GM12878 (cell line): Measurements from ENCODE around the gene GOPC. TPM values are rescaled to one million over a fixed set of nuclear protein-coding genes. Genes with fewer than 3 reads are reported as not detected.

ENCODE experiments used
- ATAC-seq: fragments of 200-7000 bp; cut with Tn5 transposase; 3 replicates; pipeline ENCODE4 v1.9.1; 2020; ENCODE audit warnings: mild to moderate bottlenecking, moderate library complexity
- BruUV-seq: library from RNA; stranded (reverse); fragments of 400-500 nt; replicated peaks from 2 replicates; lab custom pipeline; 2021; lab: Mats Ljungman, UMichigan
- CTCF ChIA-PET: fragments of 300-600 bp; sonication (Branson Sonifier 250); formaldehyde crosslinking; extraction: SDS; loops from one replicate; lab custom pipeline; 2021; ENCODE audit warnings: inconsistent platforms; lab: Yijun Ruan, JAX
- POLR2A ChIA-PET: fragments of 350-600 bp; formaldehyde crosslinking; extraction: SDS; loops from one replicate; lab custom pipeline; 2021; ENCODE audit warnings: inconsistent platforms; lab: Charles Lee
- RAD21 ChIA-PET: fragments of 300-600 bp; sonication (Branson Sonifier 250); formaldehyde crosslinking; loops from one replicate; lab custom pipeline; 2023; ENCODE audit warnings: antibody characterized with exemption; ENCODE audit not compliant: unreplicated experiment; lab: Charles Lee
- SMC1A ChIA-PET: fragments of 300-600 bp; sonication (Branson Sonifier 250); formaldehyde crosslinking; loops from one replicate; lab custom pipeline; 2023; ENCODE audit not compliant: unreplicated experiment, uncharacterized antibody; lab: Charles Lee
- DNase-seq: peaks from one replicate; pipeline ENCODE4 v3.0.0-alpha.2; 2011; ENCODE audit warnings: low read depth, low spot score
- FAIRE-seq: peaks from 3 replicates; lab custom pipeline; 2011; peaks lifted over from hg19 to GRCh38; lab: Jason Lieb, UNC
- H2AFZ ChIP-seq: 2 replicates; pipeline ENCODE4 v1.6.0; 2011; ENCODE audit warnings: low read depth, low read length, control low read depth; ENCODE audit not compliant: control insufficient read depth
- H3K27ac ChIP-seq: 2 replicates; pipeline ENCODE4 v1.5.1; 2011; ENCODE audit warnings: control low read depth; ENCODE audit not compliant: control insufficient read depth, insufficient read depth
- H3K27me3 ChIP-seq, 2 experiments: replicated peaks in 1 of 2; 2 replicates each; pipeline versions ENCODE4 v1.6.0 to v1.6.1; 2011; ENCODE audit warnings: low read length in 1 of 2; ENCODE audit not compliant: control insufficient read depth in 2 of 2, insufficient read depth in 2 of 2
- H3K36me3 ChIP-seq, 2 experiments: 2 replicates each; pipeline ENCODE4 v1.5.1; 2011; ENCODE audit warnings: low read length in 1 of 2; ENCODE audit not compliant: control insufficient read depth in 2 of 2, insufficient read depth in 2 of 2
- H3K4me1 ChIP-seq: 2 replicates; pipeline ENCODE4 v1.6.1; 2011; ENCODE audit warnings: mild to moderate bottlenecking, low read length, moderate library complexity, mixed read lengths; ENCODE audit not compliant: control insufficient read depth, insufficient read depth
- H3K4me2 ChIP-seq: 2 replicates; pipeline ENCODE4 v1.6.0; 2011; ENCODE audit warnings: control low read depth; ENCODE audit not compliant: control insufficient read depth, insufficient read depth
- H3K4me3 ChIP-seq: fragments of 200-600 bp; sonication (generic); 2 replicates; pipeline ENCODE4 v1.5.1; 2016
- H3K79me2 ChIP-seq: 2 replicates; pipeline ENCODE4 v1.6.0; 2011; ENCODE audit warnings: low read length; ENCODE audit not compliant: control insufficient read depth, insufficient read depth
- H3K9ac ChIP-seq: 2 replicates; pipeline ENCODE4 v1.8.0; 2011; ENCODE audit warnings: low read length, control low read depth, mixed read lengths; ENCODE audit not compliant: control insufficient read depth, insufficient read depth
- H3K9me3 ChIP-seq: replicated peaks from 3 replicates; pipeline ENCODE4 v1.5.1; 2011; ENCODE audit warnings: mild to moderate bottlenecking, low read length; ENCODE audit not compliant: control insufficient read depth, insufficient read depth
- H4K20me1 ChIP-seq: 2 replicates; pipeline ENCODE4 v1.6.0; 2011; ENCODE audit not compliant: control insufficient read depth, insufficient read depth
- CREM ChIP-seq: IDR thresholded peaks from 2 replicates; pipeline ENCODE4 v1.6.1; 2014; ENCODE audit warnings: antibody characterized with exemption, low read depth
- CUX1 ChIP-seq: IDR thresholded peaks from 2 replicates; pipeline ENCODE4 v1.6.1; 2012; ENCODE audit warnings: improper control_type of control experiment, low read depth, low read length; ENCODE audit not compliant: insufficient replicate concordance
- FOS ChIP-seq: IDR thresholded peaks from 3 replicates; pipeline ENCODE4 v1.6.1; 2011; ENCODE audit warnings: borderline replicate concordance; ENCODE audit not compliant: insufficient read length; ENCODE audit errors: extremely low read depth
- SKIL ChIP-seq: fragments of 450-650 bp; IDR thresholded peaks from 2 replicates; pipeline ENCODE4 v1.6.1; 2017; ENCODE audit warnings: mild to moderate bottlenecking, low read depth, inconsistent platforms; ENCODE audit not compliant: poor library complexity, severe bottlenecking
- ZBTB33 ChIP-seq: fragments of 450-650 bp; IDR thresholded peaks from 2 replicates; pipeline ENCODE4 v1.6.1; 2017; ENCODE audit warnings: mild to moderate bottlenecking
- ZBTB4 ChIP-seq: fragments of 450-650 bp; formaldehyde crosslinking; IDR thresholded peaks from 2 replicates; pipeline ENCODE4 v1.4.0; 2022; ENCODE audit warnings: mild to moderate bottlenecking, moderate library complexity
- ZNF384 ChIP-seq: IDR thresholded peaks from 2 replicates; pipeline ENCODE4 v1.6.1; 2012; ENCODE audit warnings: low read depth, mild to moderate bottlenecking, low read length, improper control_type of control experiment, borderline replicate concordance
- WGBS: methylation state at CpG from one replicate; pipeline ENCODE4 v1.1.6; 2016; ENCODE audit warnings: low lambda C conversion rate; ENCODE audit not compliant: insufficient replicate concordance, insufficient coverage; ENCODE audit errors: missing lambda C conversion rate; 5-methylcytosine and 5-hydroxymethylcytosine counted together
- in situ Hi-C: fragments of 300-500 bp; cut with MboI; formaldehyde crosslinking; loops from 9 replicates; pipeline ENCODE4 v1.14.3; 2018; ENCODE audit warnings: mixed read lengths
- intact Hi-C: fragments of 100-400 bp; cut with micrococcal nuclease; formaldehyde crosslinking; loops from one replicate; pipeline ENCODE4 v1.14.2; 2022; ENCODE audit not compliant: unreplicated experiment
- polyA plus RNA-seq, 11 experiments: library from polyadenylated mRNA; depleted of rRNA in 4 of 11; unstranded in 6 of 11; stranded (reverse) in 5 of 11; fragments of >200 nt; fragmentation: Nextera tagmentation in 4 of 11; fragmentation: Illumina TruSeq in 1 of 11; extraction: Ambion mirVana in 4 of 11; extraction: Trizol in 1 of 11; gene quantifications; 1 replicate in 1 of 11; 2 replicates in 10 of 11; pipeline versions ENCODE4 v1.2.1 to v1.2.3, GENCODE V29; 2011 to 2016; ENCODE audit warnings: inconsistent platforms in 2 of 11, missing spikeins in 2 of 11, low read depth in 1 of 11
- total RNA-seq, 4 experiments: library from RNA; depleted of rRNA in 3 of 4; stranded (reverse); fragments of >200 nt in 3 of 4; fragmentation: Illumina TruSeq in 1 of 4; extraction: Trizol in 1 of 4; gene quantifications; 2 replicates each; pipeline versions ENCODE4 v1.2.1 to v1.2.3, GENCODE V29; 2013 to 2021

The GOPC gene
- total and polyA plus RNA-seq, 10 of the 15 experiments (the other 5 are each of a cell fraction or from before 2014, with no cell fraction given), result 5.8 to 28.5 (median 18.0) TPM

- TF ChIP-seq ZBTB4 (CRISPR knock-in tag), result no peak
Measured at GRCh38 chr6:117540670-117541069, 61.6 kb downstream of the GOPC start (continued).

- H3K9ac ChIP-seq, result no peak overlapping the region
- in situ Hi-C loops, result no loop called here
- H3K27me3 ChIP-seq, result no peaks in the 10 kb centered on the region
- no peak overlapping the region for H3K4me3 ChIP-seq
- H3K4me1 ChIP-seq, result no peaks in the 10 kb centered on the region
- no peaks in the 10 kb centered on the region for H3K36me3 ChIP-seq
- H3K27ac ChIP-seq, result no peak overlapping the region
- ChIA-PET POLR2A (no interaction called here), SMC1A (no interaction called here), CTCF (no interaction called here), RAD21 (no interaction called here)
- H2AFZ ChIP-seq, result no peak overlapping the region
- H4K20me1 ChIP-seq, result no peaks in the 10 kb centered on the region
- FAIRE-seq, result no peak
- DNase-seq, result no peak
- BruUV-seq, result no TSS peak
- intact Hi-C loops, result no loop called here
- no peak for ATAC-seq
- no peaks in the 10 kb centered on the region for H3K9me3 ChIP-seq
- 50% methylated on average over 9 of the region's 9 CpGs for WGBS
- no peak overlapping the region for H3K4me2 ChIP-seq
- no peaks in the 10 kb centered on the region for H3K79me2 ChIP-seq
- TF ChIP-seq FOS (no peak), ZBTB33 (no peak), CREM (no peak), CUX1 (no peak), SKIL (no peak), ZNF384 (no peak)
Measured at GRCh38 chr6:117538615-117539014, 63.7 kb downstream of the GOPC start.
